ENCODE data around the gene COLGALT1. TPM values are rescaled to one million over a fixed set of nuclear protein-coding genes. Genes with fewer than 3 reads are reported as not detected.

COLGALT1 gene
- polyA plus RNA-seq, 1 of the 3 experiments (the other 2 are of a cell fraction), result 83.8 TPM

GRCh38 chr19:17540174-17540573 is 15.3 kb upstream of the COLGALT1 start:
- Histone ChIP-seq H3K9ac (no peak overlapping the region), H3K9me3 (no peaks in the 10 kb centered on the region), H3K27ac (ENCODE audit: low read depth in 2 of 2, low read length in 1 of 2) (no peak overlapping the region), H3K4me3 (ENCODE audit: low read depth in 2 of 2, low read length in 1 of 2) (no peak overlapping the region), H3K4me2 (no peak overlapping the region), H3K4me1 (ENCODE audit: control insufficient read depth in 1 of 2, insufficient read depth in 2 of 2, low read depth in 1 of 2, low read length in 1 of 2) (no peaks in the 10 kb centered on the region; a peak in 1 of 4 replicates), H2AFZ (ENCODE audit: low read depth) (no peak overlapping the region), H3K27me3 (ENCODE audit: insufficient read depth) (no peaks in the 10 kb centered on the region), H4K20me1 (ENCODE audit: insufficient read depth) (no peaks in the 10 kb centered on the region), H3F3A (replicated peaks; ENCODE audit: insufficient read depth) (no peaks in the 10 kb centered on the region), H3K79me2 (ENCODE audit: insufficient read depth) (no peaks in the 10 kb centered on the region), H3K36me3 (replicated peaks in 1 of 2; ENCODE audit: control insufficient read depth in 1 of 2, insufficient read depth in 2 of 2, low read length in 1 of 2) (no peaks in the 10 kb centered on the region), H3K9me2 (no peaks in the 10 kb centered on the region)
- CTCF ChIA-PET, result interaction anchor here (0.8 to 2.2 kb wide), 7 partner anchors 11 to 149 kb away, joined by 3 to 7 read pairs (median 3); no protein-coding TSS in a partner anchor
- DNase-seq, result no peak
- POLR2A ChIA-PET, result interaction anchor here (0.6 to 1.0 kb wide), 2 partner anchors 30 to 108 kb away, joined by 3 to 5 read pairs; no protein-coding TSS in a partner anchor
- WGBS (ENCODE audit: low lambda C conversion rate), result 81% methylated on average over 18 of the region's 30 CpGs
- TF ChIP-seq GATA2 (CRISPR knock-in tag; IDR thresholded peaks at IDR 0.05), result no peak
- TF ChIP-seq IRF3 (IDR thresholded peaks at IDR 0.05; ENCODE audit: low read depth, low read length), result no peak
- TF ChIP-seq GABPA (IDR thresholded peaks at IDR 0.05; ENCODE audit: low read depth), result no peak
- no peak for TF ChIP-seq NFIC (IDR thresholded peaks at IDR 0.05; ENCODE audit: borderline replicate concordance)
- no peak for TF ChIP-seq JUND (IDR thresholded peaks at IDR 0.05)
- TF ChIP-seq POLR2AphosphoS5 (IDR thresholded peaks at IDR 0.05; ENCODE audit: low read depth, low read length), result no peak
- TF ChIP-seq MAX (IDR thresholded peaks at IDR 0.05; ENCODE audit: low read depth), result no peak
- TF ChIP-seq NRF1 (IDR thresholded peaks at IDR 0.05; ENCODE audit: low read depth, low read length), result no peak
- TF ChIP-seq CTCF (IDR thresholded peaks at IDR 0.05), result no peak
- TF ChIP-seq PBX3 (IDR thresholded peaks at IDR 0.05), result no peak
- no peak for TF ChIP-seq RAD21 (IDR thresholded peaks at IDR 0.05; ENCODE audit: low read length)
- TF ChIP-seq SIN3A (IDR thresholded peaks at IDR 0.05; ENCODE audit: borderline replicate concordance, low read depth, low read length), result no peak
- no peak for TF ChIP-seq SMC3 (IDR thresholded peaks at IDR 0.05; ENCODE audit: low read depth, low read length)
- TF ChIP-seq FOXJ3 (CRISPR knock-in tag; IDR thresholded peaks at IDR 0.05), result no peak
- TF ChIP-seq ELF1 (IDR thresholded peaks at IDR 0.05), result no peak
- TF ChIP-seq RXRA (IDR thresholded peaks at IDR 0.05; ENCODE audit: borderline replicate concordance, low read depth), result no peak
- TF ChIP-seq EZH2phosphoT487 (IDR thresholded peaks at IDR 0.05; ENCODE audit: borderline replicate concordance, low read depth), result no peak
- no peak for TF ChIP-seq EP300 (IDR thresholded peaks at IDR 0.05; ENCODE audit: borderline replicate concordance in 1 of 2, low read depth in 1 of 2, low read length in 1 of 2)
- TF ChIP-seq ZBTB33 (IDR thresholded peaks at IDR 0.05; ENCODE audit: borderline replicate concordance, low read depth), result no peak
- TF ChIP-seq REST (IDR thresholded peaks at IDR 0.05; ENCODE audit: low read depth, low read length), result no peak

Measured in SK-N-SH (cell line).